Activated CD8-positive, alpha-beta T cell treated with anti-CD3 and anti-CD28 coated beads for 36 hours (primary cell): ENCODE results near the gene C1orf105. TPM values are rescaled to one million over a fixed set of nuclear protein-coding genes. Genes with fewer than 3 reads are reported as not detected.

ENCODE experiments used
- ATAC-seq: fragments of 200-7000 bp; cut with Tn5 transposase; one replicate; pipeline ENCODE4 v1.10.0; 2021; ENCODE audit warnings: mild to moderate bottlenecking, moderate library complexity
- CTCF ChIA-PET: fragments of 350-600 bp; sonication (Branson Sonifier 250); formaldehyde crosslinking; loops from one replicate; lab custom pipeline; 2021; ENCODE audit warnings: antibody characterized with exemption; lab: Charles Lee
- POLR2A ChIA-PET: fragments of 350-600 bp; sonication (Branson Sonifier 250); formaldehyde crosslinking; loops from one replicate; lab custom pipeline; 2021; ENCODE audit warnings: antibody characterized with exemption; lab: Charles Lee
- DNase-seq: peaks from one replicate; pipeline ENCODE4 v3.0.0-alpha.2; 2020
- H3K27ac Mint-ChIP-seq: one replicate; pipeline ENCODE4 v1.8.0; 2021; ENCODE audit warnings: mild to moderate bottlenecking, mixed read lengths
- H3K27me3 Mint-ChIP-seq: one replicate; pipeline ENCODE4 v1.8.0; 2021; ENCODE audit warnings: mixed read lengths
- H3K36me3 Mint-ChIP-seq: one replicate; pipeline ENCODE4 v1.8.0; 2021; ENCODE audit warnings: low read depth, mixed read lengths
- H3K4me1 Mint-ChIP-seq: one replicate; pipeline ENCODE4 v1.8.0; 2021; ENCODE audit warnings: low read depth, mixed read lengths
- H3K4me3 Mint-ChIP-seq: one replicate; pipeline ENCODE4 v1.8.0; 2021; ENCODE audit warnings: mild to moderate bottlenecking, moderate library complexity, mixed read lengths
- H3K9me3 Mint-ChIP-seq: one replicate; pipeline ENCODE4 v1.8.0; 2021; ENCODE audit warnings: mixed read lengths
- CTCF ChIP-seq: fragments of 200-600 bp; IDR thresholded peaks from one replicate; pipeline ENCODE4 v1.8.0; 2022; ENCODE audit warnings: antibody characterized with exemption, mild to moderate bottlenecking
- intact Hi-C: fragments of 100-400 bp; cut with micrococcal nuclease; formaldehyde crosslinking; loops from one replicate; pipeline ENCODE4 v1.10.0; 2022
- total RNA-seq, 2 experiments: library from RNA; stranded (reverse); gene quantifications; one replicate each; pipeline ENCODE4 v1.2.3, GENCODE V29; 2021

C1orf105 gene
- total RNA-seq, 2 experiments from 2014 or later: not detected

DNA sequence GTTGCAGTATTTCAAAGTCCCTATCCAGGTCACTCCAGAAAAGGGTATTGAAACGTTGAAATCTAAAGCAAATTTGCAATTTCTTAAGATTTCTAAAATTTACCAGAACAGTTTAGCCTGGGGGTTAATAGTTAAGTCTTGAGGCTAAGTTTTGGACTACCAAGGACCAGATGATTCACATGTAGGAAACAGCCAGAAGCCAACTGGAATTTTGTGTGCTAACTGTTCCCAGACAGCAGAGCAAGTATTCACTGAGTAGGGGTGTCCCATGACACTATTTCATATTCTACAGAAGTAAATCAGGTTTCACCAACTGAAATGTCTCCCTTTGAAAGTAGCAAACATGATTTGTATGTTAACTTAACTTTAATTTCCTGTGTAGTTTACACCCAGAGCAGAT is 11.5 kb upstream of the C1orf105 start:
- Mint-ChIP-seq H3K27ac (no peak overlapping the region), H3K36me3 (no peaks in the 10 kb centered on the region), H3K27me3 (no peaks in the 10 kb centered on the region), H3K9me3 (no peaks in the 10 kb centered on the region), H3K4me1 (peaks cover 12% of the 10 kb centered on the region), H3K4me3 (no peak overlapping the region)
- CTCF ChIA-PET: interaction anchor here (1.3 to 2.0 kb wide), 2 partner anchors 10 to 21 kb away, joined by 4 to 5 read pairs; no protein-coding TSS in a partner anchor
- no peak for DNase-seq
- no peak for ATAC-seq
- TF ChIP-seq CTCF: no peak
- intact Hi-C loops: no loop called here
- POLR2A ChIA-PET: interaction anchor here (0.6 to 1.0 kb wide), 2 partner anchors 9 to 12 kb away, joined by 3 to 4 read pairs; partner anchors contain the start of gene C1orf105

DNA sequence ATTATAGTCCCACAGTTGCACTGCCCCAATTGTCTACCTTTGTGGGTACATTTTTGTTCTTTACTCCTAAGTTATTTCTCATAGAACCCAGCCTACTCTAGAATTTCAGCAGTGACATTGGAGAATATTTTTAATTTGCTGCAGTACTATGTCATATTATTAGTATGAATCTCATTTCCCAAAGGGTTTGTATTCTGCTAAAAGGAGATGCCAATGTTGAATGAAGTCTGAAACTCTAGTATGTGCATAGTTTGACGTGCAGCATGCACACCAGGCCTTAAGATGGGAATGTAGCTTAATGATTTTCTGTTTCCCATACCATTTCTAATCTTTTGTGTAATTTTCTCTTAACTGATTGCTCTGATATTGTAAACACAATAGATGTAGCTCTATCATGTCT is 10.5 kb upstream of the C1orf105 start:
- POLR2A ChIA-PET: no interaction called here
- no peaks in the 10 kb centered on the region for H3K9me3 Mint-ChIP-seq
- no peak overlapping the region for H3K4me3 Mint-ChIP-seq
- DNase-seq (no peak), ATAC-seq (no peak)
- H3K4me1 Mint-ChIP-seq: peaks cover 12% of the 10 kb centered on the region
- CTCF ChIA-PET: interaction anchor here (1.3 to 2.0 kb wide), 2 partner anchors 11 to 20 kb away, joined by 4 to 5 read pairs; no protein-coding TSS in a partner anchor
- H3K27ac Mint-ChIP-seq: no peak overlapping the region
- no peaks in the 10 kb centered on the region for H3K36me3 Mint-ChIP-seq
- intact Hi-C loops: no loop called here
- no peaks in the 10 kb centered on the region for H3K27me3 Mint-ChIP-seq
- no peak for TF ChIP-seq CTCF

- Mint-ChIP-seq H3K9me3 (no peaks in the 10 kb centered on the region), H3K36me3 (no peaks in the 10 kb centered on the region), H3K27me3 (no peaks in the 10 kb centered on the region), H3K27ac (no peak overlapping the region), H3K4me3 (no peak overlapping the region), H3K4me1 (peaks cover 5% of the 10 kb centered on the region)
- CTCF ChIA-PET: interaction anchor here (0.7 to 1.4 kb wide), 4 partner anchors 9 to 410 kb away, joined by 3 to 5 read pairs (median 4); partner anchors contain the start of gene C1orf105
- peak; percentile 42 for ATAC-seq
- TF ChIP-seq CTCF: no peak
- POLR2A ChIA-PET: no interaction called here
- intact Hi-C loops: no loop called here
- no peak for DNase-seq
Observed at GRCh38 chr1:172411791-172412338, 8.6 kb upstream of the C1orf105 start.

- intact Hi-C loops: no loop called here
- no peak for DNase-seq
- Mint-ChIP-seq H3K4me3 (no peak overlapping the region), H3K27me3 (no peaks in the 10 kb centered on the region), H3K36me3 (no peaks in the 10 kb centered on the region), H3K4me1 (peaks cover 7% of the 10 kb centered on the region), H3K27ac (no peak overlapping the region), H3K9me3 (no peaks in the 10 kb centered on the region)
- no peak for TF ChIP-seq CTCF
- CTCF ChIA-PET: interaction anchor here (4.2 kb wide), 1 partner anchor 16 kb away, joined by 42 read pairs; no protein-coding TSS in a partner anchor
- ATAC-seq: no peak
- POLR2A ChIA-PET: no interaction called here
Observed at GRCh38 chr1:172414331-172414730, 6.2 kb upstream of the C1orf105 start.

DNA sequence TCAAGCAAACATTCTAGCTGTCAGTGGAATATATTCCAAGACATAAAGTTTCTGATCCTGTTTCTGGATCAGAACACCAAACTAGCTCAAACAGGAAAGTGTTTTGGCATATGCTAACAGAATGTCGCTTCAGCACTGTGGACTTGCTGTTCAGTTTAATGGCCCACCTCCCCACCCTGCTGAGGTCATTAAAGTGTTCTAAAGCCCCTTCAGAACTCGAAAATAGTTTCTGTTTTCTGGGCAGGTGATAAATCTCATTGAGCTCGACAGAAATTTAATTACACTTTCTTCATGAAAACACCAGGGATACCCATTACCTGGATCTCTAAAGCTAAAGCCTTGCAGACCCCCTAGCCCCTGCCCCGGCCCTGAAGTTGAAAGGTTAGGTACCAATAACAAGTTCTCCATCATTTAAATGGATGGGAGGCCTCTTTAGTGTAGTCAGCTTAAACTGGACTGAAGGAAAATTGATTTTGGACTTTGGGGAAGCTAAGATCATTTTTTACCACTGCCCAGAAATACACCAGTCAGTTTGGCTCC is 3.9 kb upstream of the C1orf105 start:
- H3K36me3 Mint-ChIP-seq: no peaks in the 10 kb centered on the region
- H3K27me3 Mint-ChIP-seq: no peaks in the 10 kb centered on the region
- no peak for ATAC-seq
- no peak for TF ChIP-seq CTCF
- H3K9me3 Mint-ChIP-seq: no peaks in the 10 kb centered on the region
- H3K4me1 Mint-ChIP-seq: peaks cover 13% of the 10 kb centered on the region
- H3K27ac Mint-ChIP-seq: no peak overlapping the region
- no peak for DNase-seq
- H3K4me3 Mint-ChIP-seq: no peak overlapping the region
- intact Hi-C loops: no loop called here
- CTCF ChIA-PET: interaction anchor here (0.8 to 4.2 kb wide), 9 partner anchors 10 to 414 kb away, joined by 3 to 42 read pairs (median 3); no protein-coding TSS in a partner anchor
- POLR2A ChIA-PET: no interaction called here
